T follicular helper cell (primary cell): ENCODE measurements around the gene UGT1A4.

Experiments
- DNase-seq: peaks from one replicate; pipeline ENCODE4 v3.0.0-alpha.2; 2020; ENCODE audit warnings: low read depth

UGT1A4 gene

DNA sequence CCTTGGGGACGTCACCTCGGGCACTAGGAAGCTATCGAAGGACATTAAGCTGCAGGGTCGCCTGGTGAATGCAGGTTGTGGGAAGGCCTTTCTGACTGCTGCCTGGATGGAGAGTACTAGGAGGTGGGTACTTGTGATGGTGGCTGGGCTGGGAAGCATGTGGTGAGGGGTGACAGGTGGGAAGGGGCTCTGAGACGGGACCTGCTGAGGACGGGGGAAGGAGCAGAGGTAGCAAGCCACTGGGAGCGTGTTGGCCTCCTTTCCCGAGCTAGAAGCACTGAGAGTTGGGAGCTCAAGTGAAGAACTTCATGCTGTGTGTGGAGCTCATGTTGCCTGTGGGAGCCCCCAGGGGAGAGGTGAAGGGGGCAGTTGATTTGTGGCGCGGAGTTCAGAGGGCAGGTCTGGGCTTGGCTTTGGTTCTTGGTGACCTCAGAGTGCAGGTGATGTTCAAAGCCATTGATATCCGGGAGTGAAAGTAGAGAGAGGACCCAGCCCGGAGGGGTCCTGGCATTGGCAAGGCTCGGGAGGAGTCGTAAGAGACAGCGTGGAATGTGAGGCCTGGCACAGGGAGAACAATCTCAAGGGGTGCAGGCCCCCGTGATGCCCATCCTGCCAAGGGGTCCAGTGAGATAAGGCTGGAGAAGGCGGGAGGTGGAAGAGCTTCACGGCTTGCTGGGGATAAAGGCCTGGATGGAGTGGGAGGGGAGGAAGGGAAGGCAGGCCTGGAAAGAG lies 72.8 kb downstream of the UGT1A4 start:
- DNase-seq: no peak

DNA sequence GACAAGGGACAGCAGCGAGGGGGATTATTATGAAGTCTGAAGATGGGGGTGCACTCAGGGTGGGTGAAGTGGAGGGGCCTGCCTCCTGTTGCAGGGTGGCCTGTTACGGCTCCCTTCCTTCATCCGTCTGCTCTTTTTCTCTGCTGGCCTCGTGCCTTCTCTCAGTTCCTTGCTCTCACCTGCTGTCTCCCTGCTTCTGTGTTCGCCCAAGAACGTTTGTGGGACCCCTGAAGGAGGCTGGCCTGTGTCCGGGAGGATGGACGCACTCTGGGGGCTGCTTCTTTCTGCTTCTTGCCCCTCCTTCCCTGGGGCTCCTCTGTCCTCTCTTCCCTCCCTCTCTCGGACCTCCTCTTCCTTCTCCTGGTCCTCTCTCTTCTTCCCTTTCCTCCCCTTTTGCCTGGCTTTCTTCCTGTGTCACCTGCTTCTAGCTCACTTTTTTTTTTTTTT lies 73.4 kb downstream of the UGT1A4 start:
- DNase-seq: no peak

DNA sequence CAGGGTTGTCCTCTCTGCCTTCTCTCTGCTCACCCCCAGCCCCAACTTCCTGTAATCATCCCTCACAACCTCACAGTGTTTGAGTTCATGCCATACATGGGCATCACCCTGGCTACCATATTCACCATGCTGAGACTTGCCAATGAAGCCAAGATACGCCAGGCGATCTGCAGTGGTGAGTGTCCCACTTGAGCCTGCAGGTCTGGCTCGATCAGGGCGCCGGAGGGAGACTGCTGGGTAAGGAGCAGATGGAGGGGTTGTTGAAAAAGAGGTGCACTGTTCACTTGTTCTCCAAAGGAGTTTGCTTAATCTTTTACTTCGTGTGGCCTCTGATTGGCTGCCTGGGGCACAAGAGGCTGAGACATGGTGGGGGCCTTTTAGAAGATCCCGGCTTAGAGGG lies 74.2 kb downstream of the UGT1A4 start:
- no peak for DNase-seq

DNA sequence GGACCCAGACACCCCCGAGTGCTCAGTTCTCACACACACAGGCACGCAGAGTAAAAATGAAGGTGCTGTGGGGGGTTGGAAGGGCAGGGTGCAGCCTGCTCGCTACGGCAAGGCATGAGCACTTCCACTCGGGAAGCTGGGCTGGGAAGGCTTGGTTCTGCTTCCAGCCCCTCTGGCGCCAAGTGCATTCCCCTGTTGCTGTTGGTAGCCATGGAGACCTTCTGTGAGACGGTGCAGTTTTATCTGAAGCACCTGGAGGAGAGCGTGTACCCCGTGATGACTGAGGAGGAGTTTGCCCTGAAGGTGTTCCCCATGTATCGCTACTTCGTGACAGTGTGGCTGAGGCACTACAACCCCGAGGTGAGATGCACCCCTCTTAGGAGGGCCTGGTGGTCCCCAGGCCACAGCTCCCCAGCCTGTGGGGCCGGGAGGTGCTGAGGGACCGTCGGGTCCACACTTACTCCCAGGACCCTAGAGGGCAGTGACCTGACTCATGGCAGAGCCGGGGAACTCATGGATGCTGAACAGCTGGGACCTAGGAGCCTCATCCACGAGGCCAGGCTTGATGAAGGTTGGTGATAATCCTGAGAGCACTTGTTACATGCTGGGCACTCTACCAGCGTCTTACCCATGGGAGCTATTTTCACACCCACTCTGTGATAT lies 75.1 kb downstream of the UGT1A4 start:
- no peak for DNase-seq

DNA sequence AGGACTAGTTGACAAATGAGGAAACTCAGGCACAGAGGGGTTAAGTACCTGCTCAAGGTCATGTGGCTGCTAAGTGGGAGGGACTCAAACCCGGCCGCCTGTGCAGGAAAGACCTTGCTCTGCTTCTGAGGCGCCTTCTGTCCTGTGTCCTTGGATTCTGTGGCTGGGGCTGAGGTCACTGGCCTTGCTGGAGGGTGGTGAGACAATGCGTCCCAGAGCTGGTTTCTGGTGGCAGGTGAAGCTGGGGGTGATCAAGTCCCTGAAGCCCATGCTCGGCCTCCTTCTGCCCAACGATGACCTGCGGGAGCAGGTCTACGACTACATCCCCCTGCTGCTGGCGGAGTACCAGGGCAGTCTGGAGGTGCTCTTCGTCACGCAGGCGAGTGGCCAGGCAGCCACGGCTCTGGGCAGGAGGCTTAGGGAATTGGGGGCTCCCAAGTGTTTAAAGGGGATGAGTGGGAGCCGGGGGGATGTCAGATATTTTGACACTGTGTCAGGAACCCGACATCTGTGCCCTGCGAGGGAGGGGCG lies 75.7 kb downstream of the UGT1A4 start:
- DNase-seq: no peak

DNA sequence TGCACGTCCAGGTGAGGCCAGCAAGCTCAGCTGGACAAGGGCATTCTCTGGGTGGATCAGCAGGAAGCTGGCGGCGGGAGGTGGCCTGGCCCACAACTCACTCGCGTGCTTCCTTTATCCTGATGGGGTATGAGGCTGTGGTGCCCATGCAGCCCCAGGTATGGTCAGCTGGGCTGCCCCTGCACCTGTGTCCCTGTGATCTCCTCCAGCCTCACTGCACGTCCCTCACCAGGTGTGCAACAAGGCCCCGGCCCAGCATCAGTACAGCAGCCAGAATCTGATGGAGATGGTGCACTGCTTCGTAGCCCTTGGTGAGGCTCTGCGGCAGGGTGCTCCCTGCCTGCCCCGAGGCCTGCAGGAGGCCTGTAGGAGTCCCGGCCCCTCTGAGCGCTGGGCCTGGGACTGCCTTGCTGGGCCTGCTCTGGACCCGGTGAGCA lies 77.2 kb downstream of the UGT1A4 start:
- no peak for DNase-seq

DNA sequence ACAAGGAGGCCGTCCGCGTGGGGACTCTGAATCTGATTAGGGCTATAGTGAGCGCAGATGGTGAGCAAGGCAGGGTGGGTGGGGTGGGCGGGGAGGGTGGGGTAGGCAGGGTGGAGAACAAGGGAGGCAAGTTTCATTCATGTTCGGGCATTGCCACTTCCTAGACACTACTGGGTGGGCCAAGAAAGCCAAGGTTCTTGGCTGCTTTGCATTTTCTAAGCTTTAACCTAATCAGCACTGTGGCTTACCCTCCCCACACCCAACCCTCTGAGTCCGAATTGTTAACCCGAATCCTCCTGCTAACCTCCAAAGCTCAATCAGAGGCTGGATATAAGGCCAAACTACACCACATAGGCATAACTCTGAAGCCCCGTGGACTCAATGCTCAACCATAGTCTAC lies 77.7 kb downstream of the UGT1A4 start:
- DNase-seq: no peak

DNA sequence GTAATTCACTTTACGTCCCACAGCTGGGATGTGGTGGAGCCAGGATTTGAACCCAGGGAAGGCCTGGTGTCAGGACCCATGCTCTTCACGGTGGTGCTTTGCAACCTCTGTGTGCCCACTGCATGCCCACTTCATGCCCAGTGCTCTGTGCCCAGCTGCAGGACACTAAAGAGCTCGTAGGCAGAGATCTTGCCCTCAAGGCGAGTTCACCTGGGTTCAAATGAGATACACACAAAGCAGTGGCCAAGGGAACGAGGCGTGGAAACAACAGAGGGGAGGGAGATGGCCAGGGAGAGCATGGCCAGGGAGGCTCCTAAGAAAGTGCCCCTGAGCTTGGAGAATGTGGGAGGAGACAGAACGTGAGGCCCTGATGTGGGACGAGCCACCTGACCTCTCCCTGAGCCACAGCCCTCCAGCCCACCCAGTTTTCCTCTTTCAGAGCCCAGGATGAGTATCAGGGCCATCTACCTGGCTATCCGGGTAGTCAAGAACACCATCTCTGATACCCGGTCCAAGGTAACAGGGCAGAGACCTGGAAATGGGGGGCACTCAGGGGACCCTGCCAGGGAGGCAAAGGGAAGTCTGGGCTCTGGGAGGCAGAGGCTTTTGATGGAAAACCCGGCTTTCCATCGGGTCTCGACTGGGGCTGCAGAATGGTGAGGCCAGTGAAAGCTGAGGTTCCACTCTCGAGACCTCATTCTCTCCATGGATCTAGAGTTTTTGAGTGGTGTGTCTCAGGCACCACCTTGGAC lies 80.0 kb downstream of the UGT1A4 start:
- no peak for DNase-seq

DNA sequence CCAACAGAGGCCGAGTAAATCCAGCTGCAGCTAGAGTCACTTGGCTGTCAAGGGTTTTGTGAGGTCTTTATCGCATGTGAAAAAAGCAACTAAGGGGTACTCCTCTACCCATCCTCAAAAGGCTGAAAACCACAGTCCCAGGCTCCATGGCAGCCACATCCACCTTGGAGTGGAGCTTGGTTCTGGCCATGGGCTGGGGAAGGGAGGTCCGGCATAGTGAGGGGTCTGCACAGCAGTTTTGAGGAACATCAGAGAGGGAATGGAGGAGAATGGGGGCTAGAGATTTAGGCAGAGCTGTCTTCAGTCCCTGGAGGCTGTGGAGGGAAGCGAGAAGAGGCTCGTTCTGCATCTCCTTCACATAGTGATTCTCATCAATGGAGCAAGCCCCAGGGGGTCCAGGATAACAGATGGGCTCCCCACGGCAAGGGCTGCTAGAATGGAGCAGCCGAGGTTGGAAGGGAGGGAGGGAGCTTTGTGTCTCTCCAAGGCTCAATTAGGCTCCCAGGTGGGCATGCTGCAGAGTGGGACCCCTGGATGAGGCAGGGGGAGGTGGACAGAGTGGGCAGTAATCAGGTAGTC lies 80.6 kb downstream of the UGT1A4 start:
- DNase-seq: no peak

DNA sequence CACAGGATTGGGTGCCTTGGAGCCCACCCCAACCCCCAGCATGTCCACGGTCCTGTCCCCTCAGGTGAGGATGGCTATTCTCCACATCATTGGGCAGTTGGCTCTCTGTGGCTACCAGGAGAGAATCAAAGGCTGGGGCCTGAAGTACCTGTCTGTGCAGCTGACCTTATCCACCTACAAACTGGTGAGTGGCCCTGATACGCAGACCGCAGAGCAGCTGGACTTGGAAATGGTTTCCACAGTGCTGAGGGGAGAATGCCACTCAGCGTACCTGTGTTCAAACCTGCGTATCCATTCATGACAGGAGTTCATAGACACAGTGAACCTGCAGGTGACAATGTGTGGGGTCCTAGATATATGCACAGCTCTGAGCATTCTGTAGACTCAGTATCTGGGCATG lies 81.2 kb downstream of the UGT1A4 start:
- no peak for DNase-seq

DNA sequence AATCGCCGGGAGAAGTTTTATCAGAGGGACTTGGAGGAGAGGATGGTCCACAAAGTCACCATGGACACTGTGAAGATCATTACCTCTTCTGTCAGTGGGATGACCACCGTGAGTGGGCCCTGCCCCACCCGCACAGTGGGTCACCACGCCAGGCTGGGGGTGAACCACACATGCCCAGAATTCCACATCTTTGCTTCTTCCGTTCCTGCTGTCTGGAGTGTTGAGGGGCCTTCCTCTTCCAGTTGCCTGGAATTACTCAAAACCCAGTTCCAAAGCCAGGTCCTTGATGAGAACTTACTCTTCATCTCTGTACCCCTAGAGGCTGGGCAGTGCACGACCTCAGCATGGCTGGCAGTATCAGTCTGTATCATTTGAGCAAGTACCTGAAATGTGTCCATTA lies 81.7 kb downstream of the UGT1A4 start:
- DNase-seq: no peak

DNA sequence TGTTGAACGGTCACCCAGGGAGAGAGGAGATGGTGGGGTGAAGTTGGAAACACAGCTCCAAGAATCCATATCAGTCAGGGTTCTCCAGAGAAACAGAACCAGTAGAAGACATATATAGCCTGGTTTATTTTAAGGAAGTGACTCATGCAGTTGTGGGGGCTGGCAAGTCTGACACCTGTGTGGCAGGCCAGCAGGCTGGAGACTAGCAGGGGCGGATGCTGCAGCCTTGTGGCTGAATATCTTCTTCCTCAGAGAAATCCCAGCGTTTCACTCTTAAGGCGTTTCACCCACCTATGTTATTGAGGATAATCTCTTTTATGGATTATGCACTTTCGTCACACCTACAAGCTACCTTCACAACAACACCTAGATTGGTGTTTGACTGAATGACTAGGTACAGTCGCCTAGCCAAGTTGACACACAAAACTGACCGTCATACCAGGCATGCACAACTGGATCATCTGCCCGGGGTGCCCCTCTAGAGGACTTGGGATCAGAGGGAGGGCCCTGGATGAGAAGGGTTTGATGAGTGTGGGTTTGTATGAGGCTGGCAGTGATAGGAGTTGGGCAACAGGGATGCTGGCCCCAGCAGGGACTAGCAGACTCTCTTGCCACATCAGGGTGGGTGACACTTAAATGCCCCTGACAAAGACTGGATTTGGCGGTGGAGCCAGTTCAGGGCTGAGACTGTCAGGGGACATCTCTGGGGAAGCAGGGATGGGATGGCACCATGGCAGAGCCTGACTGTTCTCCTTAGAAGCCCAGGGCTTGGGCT lies 83.0 kb downstream of the UGT1A4 start:
- DNase-seq: no peak

DNA sequence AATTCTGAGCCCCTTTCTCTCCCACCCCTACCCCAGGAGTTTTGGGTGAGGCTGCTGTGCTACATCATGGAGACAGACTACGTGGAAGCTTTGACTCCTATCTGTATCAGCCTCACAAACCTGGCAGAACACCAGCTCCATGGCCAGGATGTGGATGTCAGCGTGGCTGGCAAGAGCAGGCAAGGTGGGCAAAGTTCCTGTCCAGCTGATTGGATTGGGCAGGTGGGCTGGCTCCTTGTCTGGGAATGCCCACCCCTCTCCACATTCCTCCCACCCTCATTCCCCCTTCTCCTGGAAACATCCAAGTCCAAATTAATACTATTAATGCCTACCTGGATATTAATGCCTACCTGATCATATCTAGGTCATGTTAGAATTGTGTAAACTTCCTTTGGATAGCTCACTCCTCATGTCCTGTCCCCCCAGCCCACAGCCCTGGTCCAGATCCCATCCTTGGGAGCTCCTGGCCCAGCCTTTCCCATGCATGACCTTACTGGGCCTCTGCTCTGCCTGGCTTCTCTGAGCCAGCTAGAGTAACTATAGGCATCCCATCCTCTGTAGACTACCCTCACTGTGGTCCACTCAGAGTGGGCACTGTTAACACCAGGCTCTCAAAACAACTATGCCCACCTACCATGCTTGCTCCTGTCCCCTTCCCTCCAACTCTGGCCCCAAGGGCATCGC lies 83.7 kb downstream of the UGT1A4 start:
- DNase-seq: no peak

DNA sequence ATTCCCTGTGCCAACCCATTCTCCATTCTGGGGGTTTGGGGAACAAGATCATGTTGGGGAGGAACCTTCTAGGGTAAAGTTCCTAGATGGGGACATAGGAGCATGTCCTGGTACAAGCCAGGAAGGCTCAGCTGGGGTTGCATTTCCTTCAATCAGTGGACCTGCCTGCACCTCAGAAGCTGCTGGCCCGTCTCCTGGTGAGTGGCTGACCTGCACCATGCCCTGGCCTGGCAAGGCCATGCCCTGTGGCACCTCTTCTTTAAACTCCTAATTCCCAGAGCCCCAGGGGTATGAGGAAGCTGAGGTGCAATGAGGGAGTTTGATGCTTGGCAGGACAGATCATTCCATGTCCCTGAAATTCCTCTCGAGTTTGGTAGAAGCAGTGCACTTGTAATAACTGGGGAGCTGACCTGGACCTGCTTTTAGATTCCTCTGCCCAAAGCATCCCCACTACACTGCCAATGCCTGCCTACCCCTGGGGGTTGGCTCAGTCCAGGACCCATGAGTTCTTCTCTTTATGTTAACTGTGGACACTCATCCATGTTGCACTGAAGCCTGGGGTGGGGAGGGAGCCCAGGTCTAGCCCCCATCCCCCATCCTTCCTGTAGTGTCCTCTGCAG lies 84.9 kb downstream of the UGT1A4 start:
- no peak for DNase-seq

DNA sequence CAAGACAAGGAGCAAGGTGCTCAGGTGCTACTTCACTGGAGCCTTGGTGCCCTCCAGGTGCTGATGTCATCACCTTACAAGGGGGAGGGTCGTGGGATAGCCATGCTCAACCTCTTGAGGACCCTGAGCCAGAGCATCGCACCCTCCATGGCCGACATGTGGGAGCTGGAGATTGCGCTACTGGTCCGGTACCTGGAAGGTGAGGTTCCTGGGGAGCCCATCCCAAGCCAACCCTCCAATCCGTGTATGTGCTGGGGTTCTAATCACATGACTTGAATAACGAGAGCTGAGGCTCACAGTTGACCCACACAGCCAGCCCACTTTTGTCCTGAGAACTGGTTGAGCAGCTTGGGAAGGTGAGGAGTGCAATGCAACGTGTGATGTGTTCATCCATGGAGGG lies 85.5 kb downstream of the UGT1A4 start:
- no peak for DNase-seq

DNA sequence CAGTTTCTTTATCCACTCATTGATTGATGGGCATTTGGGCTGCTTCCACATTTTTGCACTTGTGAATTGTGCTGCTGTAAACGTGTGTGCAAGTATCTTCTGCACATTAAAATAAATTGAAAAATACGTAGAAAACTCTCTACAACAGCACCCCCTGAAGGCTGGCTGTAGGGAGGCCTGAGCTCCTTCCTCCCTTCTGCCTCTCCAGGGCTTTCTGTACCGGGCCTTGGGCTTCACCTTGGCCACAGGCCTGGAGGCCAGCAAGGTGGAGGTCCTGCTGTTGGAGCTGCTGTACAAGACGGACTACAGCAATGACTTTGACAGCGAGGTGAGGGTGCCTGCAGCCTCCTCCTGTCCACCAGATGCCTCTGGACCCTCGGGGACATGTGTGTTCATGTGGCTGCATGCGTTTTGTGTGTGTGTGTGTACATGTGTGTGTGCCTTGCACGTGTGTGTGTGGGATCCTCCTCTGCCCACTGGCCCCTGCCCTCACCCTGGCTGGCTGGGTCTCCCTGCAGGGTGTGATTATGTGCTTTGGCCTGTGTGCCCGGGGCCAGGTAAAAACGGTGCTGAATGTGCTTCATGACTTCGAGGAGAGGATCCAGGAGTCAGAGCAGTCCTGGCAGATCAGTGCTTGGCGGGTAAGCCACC lies 88.8 kb downstream of the UGT1A4 start:
- DNase-seq: no peak

DNA sequence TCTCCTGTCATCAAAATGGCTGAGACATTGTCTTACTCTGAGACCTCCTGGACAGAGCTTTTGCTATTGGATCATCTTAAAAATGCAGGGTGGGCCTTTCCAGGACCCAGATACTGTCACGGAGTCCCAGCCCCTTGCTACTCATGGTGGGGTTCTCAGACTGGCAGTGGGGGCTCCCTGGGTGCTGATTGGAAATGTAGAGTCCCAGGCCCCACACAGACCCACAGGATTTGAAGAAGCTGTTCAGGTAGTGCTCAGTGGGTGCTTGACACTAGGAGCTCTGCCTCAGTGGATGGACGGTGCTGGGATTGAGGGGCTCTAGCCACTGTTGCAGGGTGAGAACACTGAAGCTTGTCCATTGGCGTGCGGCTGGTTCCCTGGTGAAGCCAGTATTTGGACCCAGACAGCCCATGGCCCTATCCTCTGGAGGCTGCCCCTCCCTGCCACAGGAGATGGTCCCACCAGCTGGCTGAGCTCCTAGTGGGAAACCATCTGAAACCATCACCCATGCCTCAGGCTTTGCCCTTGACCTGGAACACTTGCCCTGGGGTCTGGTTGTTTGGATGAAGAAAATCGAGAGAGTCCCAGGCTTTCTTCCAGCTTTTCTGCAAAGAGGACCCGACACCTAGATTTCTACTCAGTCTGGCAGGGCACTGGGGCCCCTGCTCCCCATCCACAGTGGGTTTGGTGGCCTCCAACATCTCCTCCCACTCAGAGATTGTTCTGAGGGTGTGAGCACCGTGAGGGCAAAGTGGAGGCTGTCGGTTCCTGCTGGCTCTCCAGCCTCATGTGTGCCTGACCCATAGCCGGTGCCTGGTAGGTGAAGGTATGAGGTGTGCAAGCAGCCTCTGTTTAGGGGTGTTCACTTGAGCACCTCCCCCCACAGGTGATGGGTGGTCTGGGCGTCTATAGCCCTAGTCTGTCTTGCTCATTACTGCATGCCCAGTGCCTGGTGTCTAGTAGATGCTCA lies 89.7 kb downstream of the UGT1A4 start:
- DNase-seq: no peak

DNA sequence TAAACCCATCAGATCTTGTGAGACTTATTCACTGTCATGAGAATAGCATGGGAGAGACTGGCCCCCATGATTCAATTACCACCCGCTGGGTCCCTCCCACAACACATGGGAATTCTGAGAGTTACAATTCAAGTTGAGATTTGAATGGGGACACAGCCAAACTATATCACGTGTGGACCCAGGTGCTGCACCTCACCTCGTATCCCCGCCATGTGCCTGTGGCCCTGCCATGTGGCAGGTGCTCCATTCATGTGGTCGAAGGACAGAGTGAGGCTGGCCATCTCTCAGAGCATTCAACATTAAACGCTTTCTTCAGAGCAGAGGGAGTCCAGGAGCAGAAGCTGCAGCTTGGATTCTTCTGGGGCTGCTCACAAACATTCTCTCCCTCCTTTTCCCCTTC lies 91.8 kb downstream of the UGT1A4 start:
- no peak for DNase-seq

DNA sequence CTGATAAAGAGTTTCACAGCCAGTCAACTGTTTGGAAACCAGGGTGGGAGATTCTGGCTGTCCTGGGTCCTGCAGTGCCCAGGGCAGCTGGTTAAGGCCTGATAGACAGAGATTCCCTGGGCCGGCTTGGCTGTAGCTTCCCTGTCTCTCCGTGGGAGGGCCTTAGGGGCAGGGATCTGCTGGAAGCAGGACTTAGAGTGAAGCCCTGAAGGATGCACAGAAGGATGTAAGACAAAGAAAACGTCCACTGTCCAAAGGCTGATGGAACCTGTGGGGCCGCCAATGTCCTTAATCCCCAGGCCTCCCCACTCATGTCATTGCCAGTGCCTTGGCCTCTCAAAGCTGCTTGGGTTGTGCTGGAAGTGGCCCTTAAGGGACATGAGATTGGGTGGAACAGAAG lies 92.6 kb downstream of the UGT1A4 start:
- DNase-seq: no peak
